H1 (cell line): ENCODE data around the gene FAM193A. TPM values are rescaled to one million over a fixed set of nuclear protein-coding genes. Genes with fewer than 3 reads are reported as not detected.

Experiments
- ATF2 ChIP-seq: IDR thresholded peaks from 2 replicates; pipeline ENCODE4 v1.6.1; 2012; ENCODE audit warnings: low read length, inconsistent platforms
- BACH1 ChIP-seq: IDR thresholded peaks from 2 replicates; pipeline ENCODE4 v1.6.1; 2012; ENCODE audit warnings: low read length, improper control_type of control experiment
- CHD7 ChIP-seq: fragments of 300-600 bp; sonication (generic); IDR thresholded peaks from 2 replicates; pipeline ENCODE4 v1.7.1; 2012; ENCODE audit warnings: low read length, moderate library complexity, mild to moderate bottlenecking, inconsistent platforms; ENCODE audit not compliant: insufficient replicate concordance
- CREB1 ChIP-seq: IDR thresholded peaks from 2 replicates; pipeline ENCODE4 v1.6.1; 2012; ENCODE audit warnings: inconsistent platforms
- MAX ChIP-seq: IDR thresholded peaks from 2 replicates; pipeline ENCODE4 v1.6.1; 2012; ENCODE audit warnings: inconsistent platforms
- POU5F1 ChIP-seq: IDR thresholded peaks from 2 replicates; pipeline ENCODE4 v1.6.1; 2011; ENCODE audit warnings: low read depth, mild to moderate bottlenecking, low read length, moderate library complexity
- RBBP5 ChIP-seq: IDR thresholded peaks from 2 replicates; pipeline ENCODE4 v1.7.1; 2012; ENCODE audit warnings: low read depth, mild to moderate bottlenecking, inconsistent platforms, low read length, moderate library complexity, borderline replicate concordance
- SIN3A ChIP-seq, 2 experiments: IDR thresholded peaks in 1 of 2; conservative IDR thresholded peaks in 1 of 2; 2 replicates each; pipeline ENCODE4 v1.6.1; 2011 to 2012; ENCODE audit warnings: low read length in 2 of 2, improper control_type of control experiment in 1 of 2, low read depth in 1 of 2, mild to moderate bottlenecking in 1 of 2
- polyA plus RNA-seq, 7 experiments: library from polyadenylated mRNA; depleted of rRNA in 3 of 7; stranded (reverse) in 5 of 7; unstranded in 2 of 7; fragments of >200 nt in 5 of 7; fragments of 200-250 nt in 2 of 7; gene quantifications; 1 replicate in 5 of 7; 2 replicates in 1 of 7; 4 replicates in 1 of 7; pipeline versions ENCODE4 v1.2.1 to v1.2.3, GENCODE V29; 2011 to 2013; ENCODE audit warnings: missing spikeins in 2 of 7, mixed read lengths in 2 of 7
- total RNA-seq: library from RNA; stranded (reverse); fragmentation: NEBNext Ultra II Directional; extraction: Animal tissue kit (Norgen Biotek cat#: 25700); gene quantifications from 2 replicates; pipeline ENCODE4 v1.2.1, GENCODE V29; 2021

The FAM193A gene
- total and polyA plus RNA-seq, 2 of the 8 experiments (the other 6 are each of a cell fraction or from before 2014, with no cell fraction given) = 8.7 to 26.2 TPM

- TF ChIP-seq CHD7 (no peak), RBBP5 (no peak), CREB1 (no peak), MAX (no peak), BACH1 (no peak), ATF2 (no peak), SIN3A (conservative IDR thresholded peaks at IDR 0.05 in 1 of 2, IDR thresholded peaks at IDR 0.05 in 1 of 2; ENCODE audit: low read depth in 1 of 2, low read length in 2 of 2) (no peak), POU5F1 (no peak)
Measured at GRCh38 chr4:2765832-2766526, 229.5 kb downstream of the FAM193A start (continued).
